ENCODE data around the gene RAB1B.
"Not testable (repeated sequence)": the region's sequence is repeated elsewhere in the genome, so short reads cannot be mapped to it uniquely, and the experiment has no call there.

Gene RAB1B

DNA sequence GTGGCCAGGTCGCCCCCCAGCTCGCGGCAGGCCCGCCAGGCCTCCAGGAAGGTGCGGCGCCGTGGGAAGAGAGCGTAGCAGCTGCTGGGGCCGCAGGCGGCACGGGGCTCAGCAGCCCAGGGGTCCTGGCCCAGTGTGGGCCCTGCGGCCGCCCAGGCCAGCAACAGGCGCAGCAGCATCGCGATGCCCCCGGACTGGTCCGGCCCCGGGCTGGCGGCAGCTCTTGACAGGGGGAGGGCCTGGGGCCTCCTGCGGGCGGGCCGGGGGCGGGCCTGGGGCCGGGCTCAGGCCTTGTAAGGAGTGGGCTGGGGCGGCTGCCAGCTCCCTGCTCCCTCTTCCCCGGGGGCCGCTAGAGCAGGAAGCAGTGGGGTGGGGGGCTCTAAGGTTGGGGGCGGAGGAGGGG, 48.4 kb downstream of the RAB1B start, which contains the start of gene CD248:
Gene CD248, minus strand, starts transcription at position 196 of the 403 bp plus-strand sequence. Its CDS starts 17 bp downstream, at position 179.
- H3K4me3 ChIP-seq (ENCODE audit: low read depth, low read length), result peak within 1 kb of the TSS; percentile 91
- ChIA-PET POLR2A (interaction anchor here (0.8 to 4.1 kb wide), 7 partner anchors 9 to 31 kb away, joined by 3 to 64 read pairs (median 8); partner anchors contain the start of genes BRMS1, RIN1, TMEM151A and YIF1A), CTCF (interaction anchor here (0.7 to 2.7 kb wide), 9 partner anchors 10 to 122 kb away, joined by 3 to 14 read pairs (median 6); partner anchors contain the start of genes MRPL11, RAB1B and RIN1)
- DNase-seq (ENCODE audit: low read depth, low spot score), result no peak
- TF ChIP-seq, protein P1, sequence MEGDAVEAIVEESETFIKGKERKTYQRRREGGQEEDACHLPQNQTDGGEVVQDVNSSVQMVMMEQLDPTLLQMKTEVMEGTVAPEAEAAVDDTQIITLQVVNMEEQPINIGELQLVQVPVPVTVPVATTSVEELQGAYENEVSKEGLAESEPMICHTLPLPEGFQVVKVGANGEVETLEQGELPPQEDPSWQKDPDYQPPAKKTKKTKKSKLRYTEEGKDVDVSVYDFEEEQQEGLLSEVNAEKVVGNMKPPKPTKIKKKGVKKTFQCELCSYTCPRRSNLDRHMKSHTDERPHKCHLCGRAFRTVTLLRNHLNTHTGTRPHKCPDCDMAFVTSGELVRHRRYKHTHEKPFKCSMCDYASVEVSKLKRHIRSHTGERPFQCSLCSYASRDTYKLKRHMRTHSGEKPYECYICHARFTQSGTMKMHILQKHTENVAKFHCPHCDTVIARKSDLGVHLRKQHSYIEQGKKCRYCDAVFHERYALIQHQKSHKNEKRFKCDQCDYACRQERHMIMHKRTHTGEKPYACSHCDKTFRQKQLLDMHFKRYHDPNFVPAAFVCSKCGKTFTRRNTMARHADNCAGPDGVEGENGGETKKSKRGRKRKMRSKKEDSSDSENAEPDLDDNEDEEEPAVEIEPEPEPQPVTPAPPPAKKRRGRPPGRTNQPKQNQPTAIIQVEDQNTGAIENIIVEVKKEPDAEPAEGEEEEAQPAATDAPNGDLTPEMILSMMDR (IDR thresholded peaks at IDR 0.05; ENCODE audit: insufficient read depth, low read length, missing control alignments), result no peak

DNA sequence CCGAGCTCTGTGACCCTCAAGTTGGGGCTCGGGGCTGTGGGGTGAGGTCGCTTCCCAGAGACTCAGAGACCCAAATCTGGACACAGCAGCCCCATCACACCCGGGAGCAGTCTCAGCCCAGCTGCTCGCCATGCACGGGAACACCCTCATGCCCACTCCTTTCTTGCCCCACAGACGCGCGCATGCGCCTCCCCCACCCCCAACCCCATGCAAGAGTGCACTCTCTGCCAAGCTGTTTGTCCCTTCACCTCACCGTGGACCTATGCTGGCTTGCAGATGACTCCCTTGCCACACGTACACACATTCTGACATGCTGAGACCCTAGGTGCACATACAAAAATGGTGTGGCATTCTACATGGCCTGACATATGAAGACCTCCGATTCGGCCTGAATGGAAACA, 48.9 kb downstream of the RAB1B start:
- POLR2A ChIA-PET, result interaction anchor here (0.8 to 4.1 kb wide), 7 partner anchors 8 to 31 kb away, joined by 3 to 64 read pairs (median 8); partner anchors contain the start of genes BRMS1, RIN1, TMEM151A and YIF1A
- CTCF ChIA-PET, result interaction anchor here (0.6 to 2.7 kb wide), 11 partner anchors 10 to 122 kb away, joined by 3 to 14 read pairs (median 6); partner anchors contain the start of genes MRPL11, RAB1B and RIN1
- TF ChIP-seq, protein P1 (IDR thresholded peaks at IDR 0.05; ENCODE audit: insufficient read depth, low read length, missing control alignments), result no peak
- no peak for DNase-seq (ENCODE audit: low read depth, low spot score)
- H3K4me3 ChIP-seq (ENCODE audit: low read depth, low read length), result peak overlapping the region; percentile 38

DNA sequence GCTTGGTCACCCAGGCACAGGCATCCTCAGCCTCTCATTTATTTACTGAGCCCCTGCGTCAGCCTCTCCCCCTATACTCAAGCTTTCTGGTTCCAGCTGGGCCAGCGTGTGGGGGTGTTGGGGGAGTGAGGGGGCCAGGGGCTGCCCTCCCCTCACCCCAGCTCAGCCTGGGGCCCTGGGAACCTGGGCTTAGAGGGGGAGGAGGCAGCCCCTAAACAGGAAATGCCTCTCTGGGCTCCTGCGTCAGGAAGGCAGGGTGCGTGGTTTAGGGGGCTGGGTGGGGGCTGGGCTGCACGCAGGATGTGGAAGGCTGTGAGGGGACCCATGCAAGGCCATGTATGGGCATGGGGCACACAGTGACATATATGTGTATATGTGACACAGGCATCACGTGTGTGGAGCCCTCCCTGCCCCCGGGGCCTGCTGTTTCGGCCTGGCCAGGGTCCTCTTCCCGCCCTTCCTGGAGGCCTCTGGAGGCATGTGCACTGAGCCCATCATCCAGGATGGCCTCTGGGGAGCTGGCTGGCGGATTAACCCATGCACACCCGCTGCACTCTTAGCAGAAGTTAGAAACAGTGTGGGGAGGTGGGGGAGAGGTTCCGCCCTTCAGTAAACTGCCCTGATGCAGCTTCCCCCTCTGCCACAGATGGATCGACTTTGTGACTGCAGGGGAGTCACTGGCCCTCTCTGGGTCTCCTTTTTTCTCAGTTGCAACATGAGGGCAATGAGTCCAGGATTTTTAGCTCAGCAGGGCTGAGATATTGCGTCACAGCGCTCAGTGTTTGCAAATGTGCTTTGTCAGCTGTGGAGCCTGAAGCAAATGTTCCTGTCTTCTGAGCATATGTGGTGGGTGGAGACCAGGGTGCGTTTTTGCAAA, 49.5 kb downstream of the RAB1B start:
- TF ChIP-seq, protein P1 (IDR thresholded peaks at IDR 0.05; ENCODE audit: insufficient read depth, low read length, missing control alignments), result no peak
- no peak for DNase-seq (ENCODE audit: low read depth, low spot score)
- CTCF ChIA-PET, result interaction anchor here (0.6 to 2.7 kb wide), 10 partner anchors 9 to 121 kb away, joined by 3 to 14 read pairs (median 6); partner anchors contain the start of genes MRPL11 and RIN1
- peak overlapping the region; percentile 36 for H3K4me3 ChIP-seq (ENCODE audit: low read depth, low read length)
- POLR2A ChIA-PET, result interaction anchor here (0.6 to 4.1 kb wide), 6 partner anchors 8 to 39 kb away, joined by 3 to 64 read pairs (median 8); partner anchors contain the start of genes RIN1 and YIF1A

DNA sequence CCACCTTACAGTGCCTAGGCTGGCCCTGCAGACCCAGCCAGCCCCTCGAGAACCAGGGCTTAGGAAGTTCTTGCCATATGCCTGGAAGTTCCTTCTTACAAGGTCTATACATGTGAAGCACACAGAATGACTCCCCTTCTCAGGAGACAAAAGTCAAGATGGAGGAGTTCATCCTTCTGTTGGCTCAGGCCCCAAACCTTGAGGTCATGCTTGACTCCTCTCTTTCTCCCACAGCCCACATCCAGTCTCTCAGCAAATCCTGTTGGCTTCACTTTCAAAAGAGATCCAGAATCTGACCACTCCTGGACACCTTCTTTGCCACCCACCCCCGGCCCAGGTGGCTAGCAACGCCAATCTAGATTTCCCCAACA, 50.1 kb downstream of the RAB1B start:
- POLR2A ChIA-PET, result interaction anchor here (2.7 to 4.1 kb wide), 2 partner anchors 7 to 17 kb away, joined by 29 to 64 read pairs; partner anchors contain the start of gene RIN1
- TF ChIP-seq, protein P1 (IDR thresholded peaks at IDR 0.05; ENCODE audit: insufficient read depth, low read length, missing control alignments), result no peak
- CTCF ChIA-PET, result interaction anchor here (0.9 to 2.7 kb wide), 8 partner anchors 8 to 70 kb away, joined by 3 to 14 read pairs (median 7); partner anchors contain the start of gene RIN1
- no peak overlapping the region for H3K4me3 ChIP-seq (ENCODE audit: low read depth, low read length)
- no peak for DNase-seq (ENCODE audit: low read depth, low spot score)

DNA sequence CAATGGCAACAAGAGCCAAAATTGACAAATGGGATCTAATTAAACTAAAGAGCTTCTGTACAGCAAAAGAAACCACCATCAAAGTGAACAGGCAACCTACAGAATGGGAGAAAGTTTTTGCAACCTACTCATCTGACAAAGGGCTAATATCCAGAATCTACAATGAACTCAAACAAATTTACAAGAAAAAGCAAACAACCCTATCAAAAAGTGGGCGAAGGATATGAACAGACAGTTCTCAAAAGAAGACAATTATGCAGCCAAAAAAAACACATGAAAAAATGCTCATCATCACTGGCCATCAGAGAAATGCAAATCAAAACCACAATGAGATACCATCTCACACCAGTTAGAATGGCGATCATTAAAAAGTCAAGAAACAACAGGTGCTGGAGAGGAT, 51.9 kb downstream of the RAB1B start:
- POLR2A ChIA-PET; CTCF ChIA-PET; H3K4me3 ChIP-seq (ENCODE audit: low read depth, low read length); DNase-seq (ENCODE audit: low read depth, low spot score): not testable (repeated sequence)

DNA sequence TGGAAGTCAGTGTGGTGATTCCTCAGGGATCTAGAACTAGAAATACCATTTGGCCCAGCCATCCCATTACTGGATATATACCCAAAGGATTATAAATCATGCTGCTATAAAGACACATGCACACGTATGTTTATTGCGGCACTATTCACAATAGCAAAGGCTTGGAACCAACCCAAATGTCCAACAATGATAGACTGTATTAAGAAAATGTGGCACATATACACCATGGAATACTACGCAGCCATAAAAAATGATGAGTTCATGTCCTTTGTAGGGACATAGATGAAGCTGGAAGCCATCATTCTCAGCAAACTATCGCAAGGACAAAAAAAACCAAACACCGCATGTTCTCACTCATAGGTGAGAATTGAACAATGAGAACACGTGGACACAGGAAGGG, 52.3 kb downstream of the RAB1B start:
- H3K4me3 ChIP-seq (ENCODE audit: low read depth, low read length); CTCF ChIA-PET; POLR2A ChIA-PET; DNase-seq (ENCODE audit: low read depth, low spot score): not testable (repeated sequence)

DNA sequence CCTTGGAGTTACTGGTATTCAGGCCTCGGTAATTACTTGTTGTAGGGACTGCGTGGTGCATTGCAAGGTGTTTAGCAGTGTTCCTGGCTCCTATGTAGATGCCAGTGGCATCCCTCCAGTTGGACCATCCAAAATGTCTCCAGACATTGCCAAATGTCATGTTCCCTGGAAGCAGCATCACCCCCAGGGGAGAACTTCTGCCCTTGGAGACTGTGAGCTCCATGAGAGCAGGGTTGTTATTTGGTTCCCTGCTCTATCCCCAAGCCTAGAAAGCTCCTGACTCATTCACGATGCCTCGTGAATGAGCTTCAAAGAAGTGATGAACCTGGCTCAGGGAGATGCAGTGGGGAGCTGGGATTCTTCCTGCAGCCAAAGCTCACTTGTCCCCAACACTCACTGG, 53.2 kb downstream of the RAB1B start:
- H3K4me3 ChIP-seq (ENCODE audit: low read depth, low read length), result no peak overlapping the region
- CTCF ChIA-PET, result interaction anchor here (1.7 to 2.0 kb wide), 2 partner anchors 9 to 14 kb away, joined by 6 to 18 read pairs; partner anchors contain the start of gene RIN1
- TF ChIP-seq, protein P1 (IDR thresholded peaks at IDR 0.05; ENCODE audit: insufficient read depth, low read length, missing control alignments), result no peak
- no peak for DNase-seq (ENCODE audit: low read depth, low spot score)
- POLR2A ChIA-PET, result interaction anchor here (1.7 kb wide), 1 partner anchor 9 kb away, joined by 7 read pairs; no protein-coding TSS in a partner anchor
